ENCODE results near the gene NCOA5.
"Not testable (repeated sequence)": the region's sequence is repeated elsewhere in the genome, so short reads cannot be mapped to it uniquely, and the experiment has no call there.

Gene NCOA5

GRCh38 chr20:46091622-46092535, 2.1 kb upstream of the NCOA5 start:
- DNase-seq (ENCODE audit: low read depth in 2 of 2) = not testable (repeated sequence)

DNA sequence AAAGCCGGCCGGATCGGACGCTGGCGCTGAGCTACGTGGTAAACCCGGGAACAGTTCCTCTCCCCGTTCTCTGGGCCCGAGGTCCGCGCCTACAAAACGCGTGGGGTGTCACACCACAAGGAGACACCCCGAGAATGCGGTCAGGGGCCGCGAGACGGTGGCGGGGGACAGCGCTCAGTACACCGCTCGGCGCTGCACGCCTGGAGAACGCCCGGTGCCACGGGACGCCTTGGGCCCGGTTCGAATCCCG, 670 bp downstream of the NCOA5 start:
- peak; percentile 43 to 46 for DNase-seq (ENCODE audit: low read depth in 2 of 2)

DNA sequence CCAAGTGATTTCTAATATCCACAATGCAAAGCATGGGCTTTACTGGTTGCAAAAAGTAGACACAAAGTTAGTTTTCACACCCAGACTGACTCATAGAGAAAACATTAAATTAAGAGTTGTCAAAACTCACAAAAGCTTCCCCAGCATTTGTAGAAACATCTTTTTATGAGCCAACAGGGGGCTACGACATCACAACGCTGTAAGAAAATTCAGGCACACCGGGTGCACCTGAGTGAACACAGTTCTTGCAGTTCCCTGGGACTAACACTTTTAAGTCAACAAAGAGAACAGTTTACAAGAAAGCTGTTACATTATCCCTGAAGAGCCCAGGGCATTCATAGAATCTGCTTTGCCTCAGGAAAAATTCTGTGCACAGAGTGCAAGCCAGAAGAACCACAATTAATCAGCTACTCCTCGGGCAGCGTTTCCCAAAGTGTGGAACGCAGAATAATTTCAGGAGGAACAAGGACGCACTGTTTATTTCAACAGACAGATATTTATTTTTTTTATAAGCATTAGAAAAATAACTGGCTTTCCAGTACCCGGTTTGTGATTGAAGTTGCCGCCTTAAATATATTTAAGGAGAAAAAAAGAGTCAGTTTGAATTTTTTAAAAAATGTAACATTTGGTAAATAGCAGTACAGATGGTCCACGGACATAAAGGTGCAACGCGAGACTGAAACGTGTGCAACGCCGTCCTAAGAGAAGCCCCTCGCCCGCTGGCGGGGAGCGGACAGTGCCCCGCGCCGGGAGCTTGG, 1.2 kb downstream of the NCOA5 start:
- DNase-seq (ENCODE audit: low read depth in 2 of 2) = no peak

DNA sequence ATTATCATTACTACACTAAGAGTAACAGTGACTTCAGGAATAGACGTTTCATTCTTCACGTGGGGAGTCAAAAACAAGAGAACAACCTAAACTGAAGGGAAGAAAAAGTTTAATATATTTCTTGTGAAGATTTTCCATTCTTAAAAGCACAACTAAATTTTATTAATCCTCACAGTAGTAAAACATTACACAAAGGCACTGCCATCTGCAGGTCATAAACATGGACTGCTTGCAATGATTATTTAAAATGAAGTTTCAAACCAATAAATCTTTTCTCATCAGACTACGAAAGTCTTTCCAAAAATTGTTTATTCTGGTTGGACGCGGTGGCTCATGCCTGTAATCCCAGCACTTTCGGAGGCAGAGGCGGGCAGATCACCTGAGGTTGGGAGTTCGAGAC, 2.6 kb downstream of the NCOA5 start:
- DNase-seq (ENCODE audit: low read depth in 2 of 2) = no peak

- DNase-seq (ENCODE audit: low read depth in 2 of 2) = no peak
These were observed 4.4 kb downstream of the NCOA5 start for GRCh38 chr20:46085179-46085851.

DNA sequence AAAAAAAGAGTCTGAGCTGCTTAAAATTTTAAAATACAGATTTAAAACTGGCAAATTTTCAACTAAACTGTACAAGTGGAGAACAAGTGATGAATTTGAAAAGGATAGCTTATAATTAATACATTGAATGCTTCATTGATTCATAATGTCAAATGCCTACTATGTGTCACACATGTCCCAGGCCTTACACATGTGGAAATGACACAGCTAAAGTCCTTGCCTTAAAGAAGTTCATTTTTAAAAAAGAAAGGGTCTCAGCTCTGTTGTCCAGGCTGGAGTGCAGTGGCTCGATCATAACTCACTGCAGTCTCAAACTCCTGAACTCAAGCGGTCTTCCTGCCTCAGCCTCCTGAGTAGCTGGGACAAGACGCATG, 5.0 kb downstream of the NCOA5 start:
- no peak for DNase-seq (ENCODE audit: low read depth in 2 of 2)

- DNase-seq (ENCODE audit: low read depth in 2 of 2) = no peak
These were observed 6.2 kb downstream of the NCOA5 start for GRCh38 chr20:46083531-46084061.

- no peak for DNase-seq (ENCODE audit: low read depth in 2 of 2)
These were observed 6.7 kb downstream of the NCOA5 start for GRCh38 chr20:46083101-46083500.

GRCh38 chr20:46081074-46081473, 8.7 kb downstream of the NCOA5 start:
- DNase-seq (ENCODE audit: low read depth in 2 of 2) = no peak

DNA sequence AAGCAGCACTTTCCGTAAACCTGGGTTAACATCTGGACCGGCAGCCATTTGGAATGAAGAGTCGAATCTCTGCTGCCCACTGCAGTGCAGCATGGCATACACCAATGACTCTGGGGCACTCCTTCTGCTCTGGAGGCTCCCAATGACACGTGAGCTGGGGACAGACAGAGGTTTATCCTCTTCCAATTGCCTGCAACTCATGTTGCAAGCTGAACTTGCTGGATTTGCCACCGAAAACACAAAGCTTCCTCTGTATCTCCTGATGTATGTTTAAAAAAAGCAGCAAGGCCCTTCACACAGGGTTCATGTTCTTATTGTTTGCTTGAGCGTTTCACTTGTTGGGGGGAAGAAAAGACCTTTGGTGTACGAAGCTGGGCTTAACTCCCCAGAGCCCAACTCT, 10.8 kb downstream of the NCOA5 start:
- DNase-seq (ENCODE audit: low read depth in 2 of 2) = no peak

- DNase-seq (ENCODE audit: low read depth in 2 of 2) = no peak
These were observed 12.0 kb downstream of the NCOA5 start for GRCh38 chr20:46077642-46078305.

DNA sequence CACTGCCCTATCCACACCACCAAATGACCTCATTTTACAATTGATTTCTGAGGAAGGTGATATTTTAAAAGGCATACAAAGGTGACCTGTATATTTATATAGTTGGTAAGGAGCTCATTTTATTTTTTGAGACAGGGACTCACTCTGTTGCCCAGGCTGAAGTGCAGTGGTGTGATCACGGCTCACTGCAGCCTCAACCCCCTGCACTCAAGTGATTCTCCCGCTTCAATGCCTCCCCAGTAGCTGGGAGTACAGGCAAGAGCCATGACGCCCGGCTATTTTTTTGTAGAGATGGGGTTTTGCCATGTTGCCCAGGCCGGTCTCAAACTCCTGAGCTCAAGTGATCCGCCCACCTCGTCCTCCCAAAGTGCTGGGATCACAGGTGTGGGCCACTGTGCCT, 13.0 kb downstream of the NCOA5 start:
- DNase-seq (ENCODE audit: low read depth in 2 of 2) = no peak

- no peak for DNase-seq (ENCODE audit: low read depth in 2 of 2)
These were observed 15.8 kb downstream of the NCOA5 start for GRCh38 chr20:46074006-46074405.

DNA sequence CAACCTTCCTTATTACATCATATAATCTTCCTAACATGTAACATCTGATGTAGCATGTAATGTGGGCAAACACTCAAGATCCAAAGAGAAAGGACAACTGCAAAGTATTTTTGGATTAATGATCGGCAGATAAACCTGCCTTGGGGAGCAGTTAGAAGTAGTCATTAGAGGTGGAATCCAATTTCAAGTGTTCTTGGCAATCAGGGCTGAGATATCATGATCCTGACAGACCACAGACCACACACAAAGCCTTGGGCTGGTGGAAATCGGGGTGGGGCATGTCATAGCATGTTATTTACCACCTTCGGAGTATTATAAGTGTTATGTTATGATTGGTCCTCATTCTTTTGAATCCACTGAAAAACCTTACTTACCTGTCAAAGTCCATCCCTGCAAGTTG, 16.3 kb downstream of the NCOA5 start:
- DNase-seq (ENCODE audit: low read depth in 2 of 2) = no peak

DNA sequence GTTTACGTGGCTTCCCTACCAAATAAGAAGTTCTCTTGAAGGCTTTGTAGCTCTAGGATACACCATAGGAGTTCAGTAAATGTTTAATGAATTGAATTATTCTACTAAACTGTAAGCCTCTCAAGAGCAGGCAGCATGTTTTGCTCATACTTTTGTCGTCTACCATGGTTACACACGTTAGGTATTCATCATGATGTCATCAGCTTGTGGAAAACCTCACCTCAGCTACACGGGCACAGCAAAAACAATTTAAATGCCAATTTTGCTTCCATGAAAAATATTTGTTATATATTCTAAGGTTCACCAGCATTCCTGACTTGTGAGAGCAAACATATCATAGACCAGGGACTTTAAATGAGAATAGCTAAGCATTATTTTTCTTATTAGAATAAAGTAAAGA, 16.7 kb downstream of the NCOA5 start:
- DNase-seq (ENCODE audit: low read depth in 2 of 2) = no peak

GRCh38 chr20:46071573-46071972, 18.2 kb downstream of the NCOA5 start:
- no peak for DNase-seq (ENCODE audit: low read depth in 2 of 2)

DNA sequence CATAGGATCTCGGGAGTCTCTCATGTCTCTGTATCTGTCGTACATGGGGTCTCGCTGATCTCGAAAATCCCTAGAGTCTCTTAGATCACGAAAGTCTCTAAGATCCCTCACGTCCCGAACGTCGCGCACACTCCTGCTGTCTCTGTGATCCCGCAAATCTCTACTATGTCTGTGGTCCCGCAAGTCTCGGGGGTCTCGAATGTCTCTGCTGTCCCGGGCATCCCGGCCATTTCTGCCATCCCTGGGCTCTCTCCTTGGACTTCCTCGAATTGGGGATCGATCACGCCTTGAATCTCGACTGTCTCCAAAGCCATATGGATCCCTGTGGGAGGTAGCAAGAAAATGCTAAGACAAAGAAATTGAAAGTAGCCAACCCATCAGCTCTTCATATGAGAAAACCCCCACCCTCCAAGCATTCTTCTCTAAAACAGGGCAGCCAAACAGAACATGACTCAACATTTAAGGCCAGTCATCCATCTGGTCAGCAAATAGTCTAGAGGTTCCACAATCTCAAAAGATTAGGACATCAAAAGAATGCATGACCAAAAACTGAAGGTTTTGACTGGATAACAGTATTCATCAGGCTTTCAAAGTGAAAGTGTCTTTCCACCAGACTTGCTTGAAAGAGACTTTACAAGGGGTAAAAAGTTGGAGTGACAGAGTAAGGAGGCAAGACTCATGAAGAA, 19.4 kb downstream of the NCOA5 start:
- DNase-seq (ENCODE audit: low read depth in 2 of 2) = no peak

- DNase-seq (ENCODE audit: low read depth in 2 of 2) = no peak
These were observed 24.1 kb downstream of the NCOA5 start for GRCh38 chr20:46065691-46066090.

- no peak for DNase-seq (ENCODE audit: low read depth in 2 of 2)
These were observed 24.8 kb downstream of the NCOA5 start for GRCh38 chr20:46065006-46065405.

DNA sequence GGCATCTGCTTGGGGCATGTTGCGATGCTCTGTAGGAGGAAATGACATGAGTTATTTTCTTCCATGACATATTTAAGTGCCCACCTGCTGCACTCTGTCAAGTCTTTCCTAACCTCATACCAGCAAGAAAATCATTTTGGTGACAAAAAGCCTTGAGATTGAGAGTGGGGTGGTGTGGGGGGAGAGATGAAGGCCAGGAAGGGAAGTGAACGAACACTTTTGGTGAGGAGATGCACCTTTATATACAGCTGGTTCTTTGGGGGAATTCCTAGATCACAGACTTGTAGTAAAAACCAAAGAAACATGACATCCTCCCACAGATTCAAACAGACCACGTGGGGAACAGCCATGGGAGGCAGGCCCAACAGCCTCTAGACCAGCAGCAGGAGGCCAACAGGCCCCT, 26.1 kb downstream of the NCOA5 start:
- DNase-seq (ENCODE audit: low read depth in 2 of 2) = no peak

GRCh38 chr20:46063151-46063550, 26.6 kb downstream of the NCOA5 start:
- DNase-seq (ENCODE audit: low read depth in 2 of 2) = no peak
